CD14-positive monocyte (primary cell): ENCODE results near the gene SDC4. TPM values are rescaled to one million over a fixed set of nuclear protein-coding genes. Genes with fewer than 3 reads are reported as not detected.

Source experiments
- DNase-seq, 3 donors: peaks; one replicate each; pipeline ENCODE4 v3.0.0-alpha.2; 2011 to 2022
- H2AFZ ChIP-seq: 2 replicates; pipeline ENCODE4 v1.6.0; 2012; ENCODE audit warnings: mild to moderate bottlenecking, low read depth, low read length, inconsistent platforms; ENCODE audit not compliant: insufficient read depth, poor library complexity, severe bottlenecking
- H3K27ac ChIP-seq, 2 donors: 1 replicate in 1 of 2; 2 replicates in 1 of 2; pipeline ENCODE4 v1.5.1; 2012 to 2013; ENCODE audit warnings: low read length in 2 of 2, control low read depth in 1 of 2, inconsistent platforms in 1 of 2, low read depth in 1 of 2, mild to moderate bottlenecking in 1 of 2
- H3K27me3 ChIP-seq, 2 donors: one replicate each; pipeline versions ENCODE4 v1.6.0 to v1.6.1; 2011 to 2013; ENCODE audit warnings: low read length in 2 of 2; ENCODE audit not compliant: control insufficient read depth in 2 of 2, insufficient read depth in 2 of 2
- H3K36me3 ChIP-seq, 2 donors: replicated peaks in 1 of 2; 1 replicate in 1 of 2; 2 replicates in 1 of 2; pipeline versions ENCODE4 v1.5.1 to v1.6.1; 2012 to 2013; ENCODE audit warnings: low read length in 2 of 2, control low read depth in 1 of 2, inconsistent platforms in 1 of 2, mild to moderate bottlenecking in 1 of 2; ENCODE audit not compliant: insufficient read depth in 2 of 2, control insufficient read depth in 1 of 2
- H3K4me1 ChIP-seq, 2 donors: 1 replicate in 1 of 2; 2 replicates in 1 of 2; pipeline versions ENCODE4 v1.5.1 to v1.6.1; 2012 to 2013; ENCODE audit warnings: low read length in 2 of 2, control low read depth in 1 of 2, inconsistent platforms in 1 of 2, mild to moderate bottlenecking in 1 of 2, moderate library complexity in 1 of 2; ENCODE audit not compliant: insufficient read depth in 2 of 2, control insufficient read depth in 1 of 2
- H3K4me2 ChIP-seq: replicated peaks from 2 replicates; pipeline ENCODE3; 2012; ENCODE audit warnings: low read length, moderate library complexity, mild to moderate bottlenecking; ENCODE audit not compliant: poor library complexity, severe bottlenecking; ENCODE audit errors: extremely low read depth
- H3K4me3 ChIP-seq, 3 experiments: fragments of 200-600 bp in 1 of 3; sonication (generic) in 1 of 3; replicated peaks in 1 of 3; 1 replicate in 2 of 3; 2 replicates in 1 of 3; pipeline ENCODE4 v1.5.1; 2011 to 2013; ENCODE audit warnings: low read length in 3 of 3, mild to moderate bottlenecking in 3 of 3, control low read depth in 2 of 3, low read depth in 2 of 3, inconsistent platforms in 1 of 3, moderate library complexity in 1 of 3
- H3K79me2 ChIP-seq: 2 replicates; pipeline ENCODE4 v1.6.0; 2012; ENCODE audit warnings: mild to moderate bottlenecking, control low read depth, inconsistent platforms, low read length, moderate library complexity; ENCODE audit not compliant: insufficient read depth
- H3K9ac ChIP-seq: 2 replicates; pipeline ENCODE4 v1.6.0; 2017; ENCODE audit warnings: low read length, mild to moderate bottlenecking; ENCODE audit not compliant: insufficient read depth, poor library complexity, severe bottlenecking
- H3K9me3 ChIP-seq, 2 donors: replicated peaks in 1 of 2; 1 replicate in 1 of 2; 2 replicates in 1 of 2; pipeline versions ENCODE4 v1.5.1 to v1.6.1; 2012 to 2013; ENCODE audit warnings: low read length in 2 of 2, control low read depth in 1 of 2; ENCODE audit not compliant: control insufficient read depth in 1 of 2, insufficient read depth in 1 of 2
- H4K20me1 ChIP-seq: 2 replicates; pipeline ENCODE4 v1.6.0; 2012; ENCODE audit warnings: mild to moderate bottlenecking, low read length, control low read depth, moderate library complexity; ENCODE audit not compliant: insufficient read depth
- H3K27ac Mint-ChIP-seq, 7 donors: one replicate each; pipeline ENCODE4 v1.8.0; 2020; ENCODE audit warnings: mild to moderate bottlenecking in 7 of 7, mixed read lengths in 7 of 7, moderate library complexity in 6 of 7, inconsistent platforms in 2 of 7
- H3K27me3 Mint-ChIP-seq, 3 donors: one replicate each; pipeline ENCODE4 v1.8.0; 2021 to 2022; ENCODE audit warnings: low read depth in 3 of 3, mild to moderate bottlenecking in 3 of 3, mixed read lengths in 3 of 3, moderate library complexity in 3 of 3, inconsistent platforms in 1 of 3
- H3K36me3 Mint-ChIP-seq, 2 donors: one replicate each; pipeline ENCODE4 v1.8.0; 2020; ENCODE audit warnings: mixed read lengths in 2 of 2, inconsistent platforms in 1 of 2, mild to moderate bottlenecking in 1 of 2
- H3K4me1 Mint-ChIP-seq: one replicate; pipeline ENCODE4 v1.8.0; 2020; ENCODE audit warnings: mild to moderate bottlenecking, mixed read lengths
- H3K4me3 Mint-ChIP-seq, 2 donors: one replicate each; pipeline ENCODE4 v1.8.0; 2020; ENCODE audit warnings: mild to moderate bottlenecking in 2 of 2, mixed read lengths in 2 of 2, moderate library complexity in 1 of 2
- H3K9me3 Mint-ChIP-seq, 7 donors: one replicate each; pipeline ENCODE4 v1.8.0; 2020 to 2022; ENCODE audit warnings: mixed read lengths in 7 of 7, mild to moderate bottlenecking in 6 of 7, moderate library complexity in 6 of 7, inconsistent platforms in 2 of 7
- WGBS: methylation state at CpG from one replicate; pipeline ENCODE4 v1.1.5; 2013; ENCODE audit warnings: missing lambda C conversion rate; ENCODE audit not compliant: insufficient coverage; 5-methylcytosine and 5-hydroxymethylcytosine counted together
- intact Hi-C, 2 donors: fragments of 100-400 bp; cut with micrococcal nuclease; formaldehyde crosslinking; loops; one replicate each; pipeline versions ENCODE4 v1.15.0 to v1.15.1; 2023
- polyA plus RNA-seq, 3 donors: library from polyadenylated mRNA; depleted of rRNA in 1 of 3; unstranded in 2 of 3; stranded (reverse) in 1 of 3; fragments of 300-500 nt in 2 of 3; fragments of >200 nt in 1 of 3; fragmentation: Illumina TruSeq in 2 of 3; gene quantifications; 1 replicate in 2 of 3; 2 replicates in 1 of 3; pipeline ENCODE4 v1.2.3, GENCODE V29; 2012 to 2021
- TF ChIP-seq, protein P1 (sequence below): fragments of 200-600 bp; IDR thresholded peaks from one replicate; pipeline ENCODE4 v1.8.0; 2022; ENCODE audit warnings: antibody characterized with exemption, mild to moderate bottlenecking

SDC4 gene
- polyA plus RNA-seq, 3 donors: 1.6 to 5.1 (median 1.9) TPM

GRCh38 chr20:45275338-45275737, 72.9 kb downstream of the SDC4 start:
- peaks cover 0 to 2% (median 0%) of the 10 kb centered on the region in 7 donors for H3K9me3 Mint-ChIP-seq
- Histone ChIP-seq H3K9ac (no peak overlapping the region), H3K27me3 (peaks cover 4 to 10% of the 10 kb centered on the region in 2 donors), H4K20me1 (no peaks in the 10 kb centered on the region), H3K4me3 (no peak overlapping the region), H3K4me1 (no peaks in the 10 kb centered on the region), H2AFZ (no peak overlapping the region), H3K36me3 (no peaks in the 10 kb centered on the region), H3K27ac (no peak overlapping the region), H3K4me2 (no peak overlapping the region), H3K9me3 (no peaks in the 10 kb centered on the region), H3K79me2 (no peaks in the 10 kb centered on the region)
- H3K27me3 Mint-ChIP-seq: peaks cover 3 to 30% (median 19%) of the 10 kb centered on the region in 3 donors
- H3K36me3 Mint-ChIP-seq: no peaks in the 10 kb centered on the region
- H3K27ac Mint-ChIP-seq: no peak overlapping the region
- H3K4me3 Mint-ChIP-seq: no peak overlapping the region
- intact Hi-C loops: no loop called here
- WGBS: no CpG with 5 or more reads among the region's 3 CpGs
- peaks cover 3% of the 10 kb centered on the region for H3K4me1 Mint-ChIP-seq
- TF ChIP-seq, protein P1, sequence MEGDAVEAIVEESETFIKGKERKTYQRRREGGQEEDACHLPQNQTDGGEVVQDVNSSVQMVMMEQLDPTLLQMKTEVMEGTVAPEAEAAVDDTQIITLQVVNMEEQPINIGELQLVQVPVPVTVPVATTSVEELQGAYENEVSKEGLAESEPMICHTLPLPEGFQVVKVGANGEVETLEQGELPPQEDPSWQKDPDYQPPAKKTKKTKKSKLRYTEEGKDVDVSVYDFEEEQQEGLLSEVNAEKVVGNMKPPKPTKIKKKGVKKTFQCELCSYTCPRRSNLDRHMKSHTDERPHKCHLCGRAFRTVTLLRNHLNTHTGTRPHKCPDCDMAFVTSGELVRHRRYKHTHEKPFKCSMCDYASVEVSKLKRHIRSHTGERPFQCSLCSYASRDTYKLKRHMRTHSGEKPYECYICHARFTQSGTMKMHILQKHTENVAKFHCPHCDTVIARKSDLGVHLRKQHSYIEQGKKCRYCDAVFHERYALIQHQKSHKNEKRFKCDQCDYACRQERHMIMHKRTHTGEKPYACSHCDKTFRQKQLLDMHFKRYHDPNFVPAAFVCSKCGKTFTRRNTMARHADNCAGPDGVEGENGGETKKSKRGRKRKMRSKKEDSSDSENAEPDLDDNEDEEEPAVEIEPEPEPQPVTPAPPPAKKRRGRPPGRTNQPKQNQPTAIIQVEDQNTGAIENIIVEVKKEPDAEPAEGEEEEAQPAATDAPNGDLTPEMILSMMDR: no peak
- no peak for DNase-seq

Other genes starting within 250 kb of the SDC4 start
- gene KCNS1, start 247.3 kb downstream of the SDC4 start, polyA plus RNA-seq: under 1 TPM in 1 of 3 donors, not detected in 2; 0.23 TPM
- gene WFDC5, start 233.2 kb downstream of the SDC4 start, polyA plus RNA-seq: not detected
- not detected for gene WFDC12, start 224.0 kb downstream of the SDC4 start, polyA plus RNA-seq
- gene PI3, start 173.5 kb downstream of the SDC4 start, polyA plus RNA-seq: not detected
- gene SEMG1, start 141.4 kb downstream of the SDC4 start, polyA plus RNA-seq: not detected
- gene SEMG2, start 127.1 kb downstream of the SDC4 start, polyA plus RNA-seq: not detected
- gene SLPI, start 93.9 kb downstream of the SDC4 start, polyA plus RNA-seq: 1 to 10 TPM in 1 of 3 donors, under 1 TPM in 2; 0.47 to 1.2 (median 0.71) TPM
- gene RBPJL, start 41.6 kb downstream of the SDC4 start, polyA plus RNA-seq: not detected
- gene MATN4, start 40.1 kb downstream of the SDC4 start, polyA plus RNA-seq: not detected
- 10 to 100 TPM; 16.8 to 23.1 (median 22.1) TPM for gene SYS1, start 14.7 kb upstream of the SDC4 start, polyA plus RNA-seq
- gene TP53TG5, start 29.9 kb upstream of the SDC4 start, polyA plus RNA-seq: under 1 TPM in 1 of 3 donors, not detected in 2; 0.11 TPM
- gene DBNDD2, start 59.9 kb upstream of the SDC4 start, polyA plus RNA-seq: 10 to 100 TPM; 15.6 to 22.1 (median 21.9) TPM
- gene PIGT, start 67.7 kb upstream of the SDC4 start, polyA plus RNA-seq: 10 to 100 TPM; 49.2 to 87.6 (median 59.7) TPM
- not detected for gene WFDC2, start 121.3 kb upstream of the SDC4 start, polyA plus RNA-seq
- not detected for gene SPINT3, start 167.2 kb upstream of the SDC4 start, polyA plus RNA-seq
- not detected for gene WFDC6, start 191.1 kb upstream of the SDC4 start, polyA plus RNA-seq
- not detected for gene EPPIN, start 199.0 kb upstream of the SDC4 start, polyA plus RNA-seq
- gene WFDC8, start 230.9 kb upstream of the SDC4 start, polyA plus RNA-seq: not detected